Neural progenitor cell (in vitro differentiated cells): ENCODE data around the gene KLK1.

Source experiments
- CTCF ChIP-seq: fragments of 200-600 bp; sonication (generic); IDR thresholded peaks from 2 replicates; pipeline ENCODE4 v1.5.1; 2017; ENCODE audit warnings: antibody characterized with exemption, mild to moderate bottlenecking
- EZH2phosphoT487 ChIP-seq: fragments of 200-600 bp; sonication (generic); IDR thresholded peaks from 2 replicates; pipeline ENCODE4 v1.6.1; 2017; ENCODE audit warnings: antibody characterized with exemption

- TF ChIP-seq CTCF (no peak), EZH2phosphoT487 (no peak)
Measured at GRCh38 chr19:50817941-50818858, 5.4 kb downstream of the KLK1 start.
